ENCODE measurements around the gene SSBP3.

Gene SSBP3

GRCh38 chr1:54262244-54262643 lies 143.9 kb downstream of the SSBP3 start:
- Histone ChIP-seq H3K36me3 (ENCODE audit: control insufficient read depth, insufficient read depth, low read length) (no peaks in the 10 kb centered on the region), H3K27ac (no peak overlapping the region), H2AFZ (no peak overlapping the region), H3K4me2 (ENCODE audit: low read length) (no peak overlapping the region), H3K27me3 (ENCODE audit: control insufficient read depth, insufficient read depth, low read length) (no peaks in the 10 kb centered on the region), H3K4me1 (no peaks in the 10 kb centered on the region), H3K4me3 (ENCODE audit: low read depth, low read length) (no peak overlapping the region), H3K79me2 (no peaks in the 10 kb centered on the region), H3K9ac (no peak overlapping the region), H3K9me3 (ENCODE audit: control insufficient read depth, low read length) (no peaks in the 10 kb centered on the region)
- TF ChIP-seq, protein P1, sequence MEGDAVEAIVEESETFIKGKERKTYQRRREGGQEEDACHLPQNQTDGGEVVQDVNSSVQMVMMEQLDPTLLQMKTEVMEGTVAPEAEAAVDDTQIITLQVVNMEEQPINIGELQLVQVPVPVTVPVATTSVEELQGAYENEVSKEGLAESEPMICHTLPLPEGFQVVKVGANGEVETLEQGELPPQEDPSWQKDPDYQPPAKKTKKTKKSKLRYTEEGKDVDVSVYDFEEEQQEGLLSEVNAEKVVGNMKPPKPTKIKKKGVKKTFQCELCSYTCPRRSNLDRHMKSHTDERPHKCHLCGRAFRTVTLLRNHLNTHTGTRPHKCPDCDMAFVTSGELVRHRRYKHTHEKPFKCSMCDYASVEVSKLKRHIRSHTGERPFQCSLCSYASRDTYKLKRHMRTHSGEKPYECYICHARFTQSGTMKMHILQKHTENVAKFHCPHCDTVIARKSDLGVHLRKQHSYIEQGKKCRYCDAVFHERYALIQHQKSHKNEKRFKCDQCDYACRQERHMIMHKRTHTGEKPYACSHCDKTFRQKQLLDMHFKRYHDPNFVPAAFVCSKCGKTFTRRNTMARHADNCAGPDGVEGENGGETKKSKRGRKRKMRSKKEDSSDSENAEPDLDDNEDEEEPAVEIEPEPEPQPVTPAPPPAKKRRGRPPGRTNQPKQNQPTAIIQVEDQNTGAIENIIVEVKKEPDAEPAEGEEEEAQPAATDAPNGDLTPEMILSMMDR (IDR thresholded peaks at IDR 0.05) = no peak

- no peaks in the 10 kb centered on the region for H3K4me1 ChIP-seq
These were observed 145.4 kb downstream of the SSBP3 start for GRCh38 chr1:54260810-54261209.

GRCh38 chr1:54259546-54260140 lies 146.6 kb downstream of the SSBP3 start:
- H3K9me3 ChIP-seq (ENCODE audit: control insufficient read depth, low read length) = no peaks in the 10 kb centered on the region
- no peak overlapping the region for H3K4me3 ChIP-seq (ENCODE audit: low read depth, low read length)
- no peak overlapping the region for H2AFZ ChIP-seq
- H3K27me3 ChIP-seq (ENCODE audit: control insufficient read depth, insufficient read depth, low read length) = no peaks in the 10 kb centered on the region
- H3K79me2 ChIP-seq = no peaks in the 10 kb centered on the region
- H3K4me1 ChIP-seq = no peaks in the 10 kb centered on the region
- H3K4me2 ChIP-seq (ENCODE audit: low read length) = no peak overlapping the region
- H3K9ac ChIP-seq = no peak overlapping the region
- TF ChIP-seq, protein P1 (IDR thresholded peaks at IDR 0.05) = no peak
- H3K36me3 ChIP-seq (ENCODE audit: control insufficient read depth, insufficient read depth, low read length) = no peaks in the 10 kb centered on the region
- no peak overlapping the region for H3K27ac ChIP-seq

More at GRCh38 chr1:54260810-54261209, 145.4 kb downstream of the SSBP3 start:
- no peaks in the 10 kb centered on the region for H3K79me2 ChIP-seq
- no peak overlapping the region for H3K4me2 ChIP-seq (ENCODE audit: low read length)
- no peak overlapping the region for H3K9ac ChIP-seq
- no peak overlapping the region for H3K4me3 ChIP-seq (ENCODE audit: low read depth, low read length)
- TF ChIP-seq, protein P1 (IDR thresholded peaks at IDR 0.05) = no peak
- no peak overlapping the region for H3K27ac ChIP-seq
- H3K36me3 ChIP-seq (ENCODE audit: control insufficient read depth, insufficient read depth, low read length) = no peaks in the 10 kb centered on the region
- no peak overlapping the region for H2AFZ ChIP-seq
- no peaks in the 10 kb centered on the region for H3K27me3 ChIP-seq (ENCODE audit: control insufficient read depth, insufficient read depth, low read length)
- H3K9me3 ChIP-seq (ENCODE audit: control insufficient read depth, low read length) = no peaks in the 10 kb centered on the region

GRCh38 chr1:54257876-54258275 lies 148.3 kb downstream of the SSBP3 start:
- Histone ChIP-seq H3K36me3 (ENCODE audit: control insufficient read depth, insufficient read depth, low read length) (no peaks in the 10 kb centered on the region), H3K9ac (no peak overlapping the region), H3K4me1 (no peaks in the 10 kb centered on the region), H2AFZ (no peak overlapping the region), H3K4me2 (ENCODE audit: low read length) (no peak overlapping the region), H3K27me3 (ENCODE audit: control insufficient read depth, insufficient read depth, low read length) (no peaks in the 10 kb centered on the region), H3K9me3 (ENCODE audit: control insufficient read depth, low read length) (no peaks in the 10 kb centered on the region), H3K79me2 (no peaks in the 10 kb centered on the region), H3K27ac (no peak overlapping the region), H3K4me3 (ENCODE audit: low read depth, low read length) (no peak overlapping the region)
- TF ChIP-seq, protein P1 (IDR thresholded peaks at IDR 0.05) = no peak

- TF ChIP-seq, protein P1 (IDR thresholded peaks at IDR 0.05) = no peak
These were observed 148.9 kb downstream of the SSBP3 start for GRCh38 chr1:54257346-54257620.

More at GRCh38 chr1:54257346-54257620, 148.9 kb downstream of the SSBP3 start:
- Histone ChIP-seq H3K79me2 (no peaks in the 10 kb centered on the region), H3K9me3 (ENCODE audit: control insufficient read depth, low read length) (no peaks in the 10 kb centered on the region), H3K4me2 (ENCODE audit: low read length) (no peak overlapping the region), H3K4me3 (ENCODE audit: low read depth, low read length) (no peak overlapping the region), H2AFZ (no peak overlapping the region), H3K27me3 (ENCODE audit: control insufficient read depth, insufficient read depth, low read length) (no peaks in the 10 kb centered on the region), H3K27ac (no peak overlapping the region), H3K4me1 (no peaks in the 10 kb centered on the region), H3K36me3 (ENCODE audit: control insufficient read depth, insufficient read depth, low read length) (no peaks in the 10 kb centered on the region), H3K9ac (no peak overlapping the region)

All from parathyroid adenoma (tissue), 2 donors.